IMR-90 (cell line): ENCODE results near the gene DIP2C. TPM values are rescaled to one million over a fixed set of nuclear protein-coding genes. Genes with fewer than 3 reads are reported as not detected.

Experiments
- ATAC-seq: fragments of 200-7000 bp; cut with Tn5 transposase; 2 replicates; pipeline ENCODE4 v1.9.1; 2020; ENCODE audit warnings: low read depth, mild to moderate bottlenecking, moderate library complexity
- BruUV-seq: library from RNA; stranded (reverse); fragments of 400-500 nt; replicated peaks from 2 replicates; lab custom pipeline; 2021; lab: Mats Ljungman, UMichigan
- CTCF ChIA-PET: fragments of 300-600 bp; formaldehyde crosslinking; extraction: SDS; loops from one replicate; lab custom pipeline; 2021; ENCODE audit warnings: antibody characterized with exemption; lab: Yijun Ruan, JAX
- POLR2A ChIA-PET: fragments of 300-600 bp; sonication (Branson Sonifier 250); formaldehyde crosslinking; loops from one replicate; lab custom pipeline; 2022; ENCODE audit warnings: antibody characterized with exemption; ENCODE audit not compliant: unreplicated experiment; lab: Charles Lee
- DNase-seq: peaks from one replicate; pipeline ENCODE4 v3.0.0; 2013
- H2AFZ ChIP-seq: replicated peaks from 2 replicates; pipeline ENCODE3; 2013; ENCODE audit warnings: low read length, mild to moderate bottlenecking; ENCODE audit not compliant: poor library complexity
- H2AK5ac ChIP-seq: 2 replicates; pipeline ENCODE4 v1.6.1; 2013; ENCODE audit warnings: low read depth, low read length, inconsistent platforms
- H2AK9ac ChIP-seq: replicated peaks from 2 replicates; pipeline ENCODE3; 2013; ENCODE audit warnings: mild to moderate bottlenecking, low read depth, low read length, moderate library complexity; ENCODE audit not compliant: poor library complexity
- H2BK120ac ChIP-seq: 2 replicates; pipeline ENCODE4 v1.6.1; 2013; ENCODE audit warnings: low read depth, low read length, inconsistent platforms
- H2BK15ac ChIP-seq: 3 replicates; pipeline ENCODE4 v1.6.1; 2013; ENCODE audit warnings: low read depth, low read length, inconsistent platforms
- H2BK20ac ChIP-seq: 2 replicates; pipeline ENCODE4 v1.6.1; 2013; ENCODE audit warnings: low read depth, mild to moderate bottlenecking, inconsistent platforms, low read length, moderate library complexity
- H2BK5ac ChIP-seq: 2 replicates; pipeline ENCODE4 v1.6.1; 2013; ENCODE audit warnings: mild to moderate bottlenecking, low read depth, low read length, inconsistent platforms; ENCODE audit not compliant: poor library complexity, severe bottlenecking
- H3K14ac ChIP-seq: replicated peaks from 2 replicates; pipeline ENCODE4 v1.6.1; 2013; ENCODE audit warnings: low read depth, low read length, inconsistent platforms
- H3K18ac ChIP-seq: 2 replicates; pipeline ENCODE4 v1.6.1; 2013; ENCODE audit warnings: low read depth, low read length, control low read depth
- H3K23ac ChIP-seq: 2 replicates; pipeline ENCODE4 v1.6.1; 2013; ENCODE audit warnings: low read depth, low read length, inconsistent platforms
- H3K27ac ChIP-seq: 2 replicates; pipeline ENCODE4 v1.5.1; 2013; ENCODE audit warnings: mild to moderate bottlenecking, control low read depth, low read length; ENCODE audit not compliant: insufficient read depth
- H3K27me3 ChIP-seq: 2 replicates; pipeline ENCODE4 v1.6.1; 2013; ENCODE audit warnings: low read length; ENCODE audit not compliant: control insufficient read depth, insufficient read depth
- H3K36me3 ChIP-seq: 2 replicates; pipeline ENCODE4 v1.6.1; 2013; ENCODE audit warnings: low read length, mixed read lengths; ENCODE audit not compliant: control insufficient read depth, insufficient read depth
- H3K4ac ChIP-seq: 2 replicates; pipeline ENCODE4 v1.6.1; 2013; ENCODE audit warnings: low read depth, low read length, inconsistent platforms
- H3K4me1 ChIP-seq: 2 replicates; pipeline ENCODE4 v1.6.1; 2013; ENCODE audit warnings: low read length, mixed read lengths; ENCODE audit not compliant: control insufficient read depth, insufficient read depth
- H3K4me2 ChIP-seq: 2 replicates; pipeline ENCODE4 v1.6.1; 2013; ENCODE audit warnings: low read depth, mild to moderate bottlenecking, control low read depth, low read length, moderate library complexity
- H3K4me3 ChIP-seq: 2 replicates; pipeline ENCODE4 v1.5.1; 2013; ENCODE audit warnings: low read depth, mild to moderate bottlenecking, control low read depth, low read length, moderate library complexity; ENCODE audit not compliant: insufficient read depth
- H3K56ac ChIP-seq: 2 replicates; pipeline ENCODE4 v1.6.1; 2013; ENCODE audit warnings: low read length, inconsistent platforms; ENCODE audit not compliant: insufficient read depth; ENCODE audit errors: extremely low read depth
- H3K79me1 ChIP-seq, 2 experiments: 2 replicates each; pipeline ENCODE4 v1.6.1; 2013; ENCODE audit warnings: low read length in 2 of 2, inconsistent platforms in 1 of 2, low read depth in 1 of 2
- H3K9ac ChIP-seq: 2 replicates; pipeline ENCODE4 v1.6.1; 2013; ENCODE audit warnings: low read depth, low read length, control low read depth
- H3K9me1 ChIP-seq: 2 replicates; pipeline ENCODE4 v1.6.1; 2013; ENCODE audit warnings: low read length, inconsistent platforms; ENCODE audit not compliant: insufficient read depth
- H3K9me3 ChIP-seq: 2 replicates; pipeline ENCODE4 v1.6.1; 2013; ENCODE audit warnings: low read length; ENCODE audit not compliant: control insufficient read depth, insufficient read depth
- H4K20me1 ChIP-seq: 2 replicates; pipeline ENCODE4 v1.6.1; 2013; ENCODE audit warnings: low read length, inconsistent platforms; ENCODE audit not compliant: insufficient read depth
- H4K5ac ChIP-seq: 2 replicates; pipeline ENCODE4 v1.6.1; 2013; ENCODE audit warnings: mild to moderate bottlenecking, low read depth, low read length, control low read depth
- H4K8ac ChIP-seq, 2 experiments: 2 replicates each; pipeline ENCODE4 v1.6.1; 2013; ENCODE audit warnings: low read depth in 2 of 2, low read length in 2 of 2, control low read depth in 1 of 2, inconsistent platforms in 1 of 2
- H4K91ac ChIP-seq: 2 replicates; pipeline ENCODE4 v1.6.1; 2013; ENCODE audit warnings: low read depth, low read length, inconsistent platforms; ENCODE audit not compliant: insufficient read depth
- BHLHE40 ChIP-seq: fragments of 150-350 bp; IDR thresholded peaks from 2 replicates; pipeline ENCODE4 v1.6.1; 2016; ENCODE audit warnings: mild to moderate bottlenecking, low read depth, low read length
- CEBPB ChIP-seq: IDR thresholded peaks from 2 replicates; pipeline ENCODE4 v1.6.1; 2012; ENCODE audit warnings: low read depth, low read length, improper control_type of control experiment
- CHD1 ChIP-seq: IDR thresholded peaks from 2 replicates; pipeline ENCODE4 v1.6.1; 2012; ENCODE audit warnings: low read depth, low read length, improper control_type of control experiment
- CTCF ChIP-seq: conservative IDR thresholded peaks from 2 replicates; pipeline ENCODE4 v1.5.1; 2012; ENCODE audit warnings: mild to moderate bottlenecking, low read depth, low read length, improper control_type of control experiment
- ELK1 ChIP-seq: fragments of 150-350 bp; IDR thresholded peaks from 2 replicates; pipeline ENCODE4 v1.6.1; 2016; ENCODE audit warnings: low read depth, mild to moderate bottlenecking, low read length, moderate library complexity, borderline replicate concordance
- FOS ChIP-seq: fragments of 150-350 bp; IDR thresholded peaks from 2 replicates; pipeline ENCODE4 v1.6.1; 2016; ENCODE audit warnings: low read depth, low read length
- MAFK ChIP-seq: IDR thresholded peaks from 2 replicates; pipeline ENCODE4 v1.6.1; 2012; ENCODE audit warnings: low read depth, low read length, improper control_type of control experiment
- MAZ ChIP-seq: IDR thresholded peaks from 2 replicates; pipeline ENCODE4 v1.6.1; 2012; ENCODE audit warnings: low read depth, mild to moderate bottlenecking, low read length, improper control_type of control experiment, moderate library complexity, borderline replicate concordance
- MXI1 ChIP-seq: IDR thresholded peaks from 2 replicates; pipeline ENCODE4 v1.6.1; 2012; ENCODE audit warnings: low read depth, mild to moderate bottlenecking, low read length, moderate library complexity, borderline replicate concordance
- NFE2L2 ChIP-seq: fragments of 150-350 bp; IDR thresholded peaks from 2 replicates; pipeline ENCODE4 v1.6.1; 2016; ENCODE audit warnings: low read depth, mild to moderate bottlenecking, low read length
- POLR2A ChIP-seq: IDR thresholded peaks from 2 replicates; pipeline ENCODE4 v1.6.1; 2012; ENCODE audit warnings: mild to moderate bottlenecking, low read depth, low read length
- RAD21 ChIP-seq: IDR thresholded peaks from 2 replicates; pipeline ENCODE4 v1.6.1; 2012; ENCODE audit warnings: low read length, improper control_type of control experiment
- RCOR1 ChIP-seq: IDR thresholded peaks from 2 replicates; pipeline ENCODE4 v1.6.1; 2012; ENCODE audit warnings: mild to moderate bottlenecking, low read length, improper control_type of control experiment; ENCODE audit not compliant: insufficient replicate concordance
- RFX5 ChIP-seq: IDR thresholded peaks from 2 replicates; pipeline ENCODE4 v1.8.0; 2012; ENCODE audit warnings: low read depth, mild to moderate bottlenecking, low read length, moderate library complexity
- SMC3 ChIP-seq: fragments of 150-350 bp; IDR thresholded peaks from 2 replicates; pipeline ENCODE4 v1.6.1; 2016; ENCODE audit warnings: low read depth, mild to moderate bottlenecking, antibody characterized with exemption, low read length, moderate library complexity
- USF2 ChIP-seq: fragments of 150-350 bp; IDR thresholded peaks from 2 replicates; pipeline ENCODE4 v1.6.1; 2017; ENCODE audit warnings: mild to moderate bottlenecking, antibody characterized with exemption, low read length, low read depth
- WGBS, 2 experiments: methylation state at CpG; one replicate each; pipeline versions ENCODE4 v1.1.5 to v1.1.7; 2013; ENCODE audit warnings: missing lambda C conversion rate in 2 of 2; ENCODE audit not compliant: insufficient read length in 1 of 2; ENCODE audit errors: extremely low coverage in 2 of 2; 5-methylcytosine and 5-hydroxymethylcytosine counted together
- dilution Hi-C: fragments of 300-500 bp; cut with HindIII; formaldehyde crosslinking; loops from one replicate; pipeline ENCODE4 v1.14.3; 2018; ENCODE audit warnings: low sequenced_read_pairs; ENCODE audit not compliant: unreplicated experiment
- in situ Hi-C: fragments of 300-500 bp; cut with MboI; formaldehyde crosslinking; loops from 3 replicates; pipeline ENCODE4 v1.14.3; 2019; ENCODE audit warnings: low sequenced_read_pairs, inconsistent platforms, mixed read lengths
- intact Hi-C: fragments of 100-400 bp; cut with micrococcal nuclease; formaldehyde crosslinking; loops from 2 replicates; pipeline ENCODE4 v1.10.0; 2022
- polyA plus RNA-seq, 3 experiments: library from polyadenylated mRNA; depleted of rRNA; stranded (reverse); fragments of >200 nt; gene quantifications; 2 replicates each; pipeline ENCODE4 v1.2.3, GENCODE V29; 2012; ENCODE audit warnings: low replicate concordance in 1 of 3
- total RNA-seq: library from RNA; depleted of rRNA; stranded (reverse); fragments of >200 nt; gene quantifications from 2 replicates; pipeline ENCODE4 v1.2.3, GENCODE V29; 2012

Gene DIP2C
- total and polyA plus RNA-seq, 2 of the 4 experiments (the other 2 are of a cell fraction) = 8.6 to 17.3 TPM

DNA sequence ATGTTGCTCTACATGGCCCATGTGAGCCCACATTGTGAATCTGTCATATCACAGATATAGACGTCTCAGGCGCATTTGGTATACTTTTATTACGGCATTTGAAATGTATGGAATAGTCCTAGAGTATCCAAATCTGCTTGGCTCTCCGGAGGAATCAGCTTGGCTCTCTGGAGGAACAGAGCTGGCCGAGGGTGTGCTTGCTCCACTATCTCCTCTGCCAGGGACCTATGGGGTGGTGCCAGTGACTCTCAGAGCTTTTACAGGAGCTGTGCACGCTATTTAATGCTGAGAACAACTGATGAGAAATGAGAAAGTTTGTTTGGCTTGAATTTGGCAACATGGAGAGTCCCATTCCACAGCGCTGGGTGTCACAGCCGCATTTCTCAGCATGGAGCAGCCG lies 410.2 kb downstream of the DIP2C start:
- H2BK20ac ChIP-seq = no peak overlapping the region
- ChIA-PET CTCF (no interaction called here), POLR2A (no interaction called here)
- H3K9me1 ChIP-seq = peaks cover 24% of the 10 kb centered on the region; the same call in 1 of the 2 replicates
- no peak overlapping the region for H2BK5ac ChIP-seq
- H3K56ac ChIP-seq = no peak overlapping the region
- H3K27ac ChIP-seq = no peak overlapping the region
- no peak overlapping the region for H3K14ac ChIP-seq
- no peaks in the 10 kb centered on the region for H3K27me3 ChIP-seq
- intact Hi-C loops = no loop called here
- no peak for DNase-seq
- no peaks in the 10 kb centered on the region for H3K9me3 ChIP-seq
- no peak overlapping the region for H2BK120ac ChIP-seq
- no peak for TF ChIP-seq MAZ
- no peak for TF ChIP-seq CEBPB
- no peak for TF ChIP-seq RCOR1
- TF ChIP-seq CHD1 = no peak
- TF ChIP-seq FOS = no peak
- TF ChIP-seq RFX5 = no peak
- no peak for TF ChIP-seq NFE2L2
- TF ChIP-seq RAD21 = no peak
- TF ChIP-seq ELK1 = no peak
- TF ChIP-seq USF2 = no peak
- no peak for TF ChIP-seq POLR2A
- no peak for TF ChIP-seq MAFK
- TF ChIP-seq CTCF = no peak
- TF ChIP-seq BHLHE40 = no peak
- TF ChIP-seq MXI1 = no peak
- TF ChIP-seq SMC3 = no peak
- no peak for ATAC-seq
- no peak overlapping the region for H2AFZ ChIP-seq
- H3K23ac ChIP-seq = no peak overlapping the region
- no peak overlapping the region for H3K4me3 ChIP-seq
- dilution Hi-C loops = no loop called here
- H3K18ac ChIP-seq = no peak overlapping the region
- H3K4me2 ChIP-seq = no peak overlapping the region
- H3K4me1 ChIP-seq = peaks cover 7% of the 10 kb centered on the region
- in situ Hi-C loops = no loop called here
- no peak overlapping the region for H2AK5ac ChIP-seq
- WGBS, 2 experiments = 96% methylated on average over 4 of the region's 9 CpGs; no CpG with 5 or more reads in 1 of the 2 experiments
- H4K20me1 ChIP-seq = no peaks in the 10 kb centered on the region
- no peak overlapping the region for H4K8ac ChIP-seq
- BruUV-seq = no TSS peak
- no peak overlapping the region for H2AK9ac ChIP-seq
- H4K5ac ChIP-seq = no peak overlapping the region
- peaks cover 56% of the 10 kb centered on the region for H3K36me3 ChIP-seq
- no peak overlapping the region for H2BK15ac ChIP-seq
- H4K91ac ChIP-seq = no peak overlapping the region
- H3K9ac ChIP-seq = no peak overlapping the region
- peaks cover 2 to 27% of the 10 kb centered on the region in 2 experiments; a peak in 3 of 4 replicates for H3K79me1 ChIP-seq
- no peak overlapping the region for H3K4ac ChIP-seq
